Hepatocyte (in vitro differentiated cells): ENCODE results near the gene ABHD1. TPM values are rescaled to one million over a fixed set of nuclear protein-coding genes. Genes with fewer than 3 reads are reported as not detected.

Experiments used
- DNase-seq: peaks from one replicate; pipeline ENCODE4 v3.0.0-alpha.2; 2016; ENCODE audit warnings: low spot score
- H2AFZ ChIP-seq: fragments of 200-600 bp; sonication (generic); 2 replicates; pipeline ENCODE4 v1.6.0; 2016; ENCODE audit warnings: antibody characterized with exemption, mild to moderate bottlenecking
- H3K27ac ChIP-seq: fragments of 200-600 bp; sonication (generic); 2 replicates; pipeline ENCODE4 v1.5.1; 2016; ENCODE audit warnings: mild to moderate bottlenecking
- H3K27me3 ChIP-seq: fragments of 200-600 bp; sonication (generic); 2 replicates; pipeline ENCODE4 v1.6.1; 2016
- H3K36me3 ChIP-seq: fragments of 200-600 bp; sonication (generic); replicated peaks from 2 replicates; pipeline ENCODE4 v1.5.1; 2016; ENCODE audit warnings: low read depth; ENCODE audit not compliant: insufficient read depth
- H3K4me1 ChIP-seq: fragments of 200-600 bp; sonication (generic); 2 replicates; pipeline ENCODE4 v1.5.1; 2016; ENCODE audit warnings: mild to moderate bottlenecking, moderate library complexity; ENCODE audit not compliant: insufficient read depth
- H3K4me2 ChIP-seq: fragments of 200-600 bp; sonication (generic); 2 replicates; pipeline ENCODE4 v1.6.0; 2016
- H3K4me3 ChIP-seq: fragments of 200-600 bp; sonication (generic); 2 replicates; pipeline ENCODE4 v1.5.1; 2016; ENCODE audit warnings: mild to moderate bottlenecking
- H3K79me2 ChIP-seq: fragments of 200-600 bp; sonication (generic); 2 replicates; pipeline ENCODE4 v1.6.0; 2017; ENCODE audit warnings: mild to moderate bottlenecking
- H3K9me2 ChIP-seq: fragments of 200-600 bp; sonication (generic); replicated peaks from 2 replicates; pipeline ENCODE4 v1.6.0; 2017; ENCODE audit warnings: mild to moderate bottlenecking; ENCODE audit not compliant: insufficient read depth
- H3K9me3 ChIP-seq: fragments of 200-600 bp; sonication (generic); 2 replicates; pipeline ENCODE4 v1.5.1; 2016; ENCODE audit warnings: low read depth, mild to moderate bottlenecking
- H4K20me1 ChIP-seq: fragments of 200-600 bp; sonication (generic); 2 replicates; pipeline ENCODE4 v1.6.0; 2016; ENCODE audit warnings: mild to moderate bottlenecking; ENCODE audit not compliant: insufficient read depth, poor library complexity, severe bottlenecking
- EZH2 ChIP-seq: fragments of 200-600 bp; sonication (generic); IDR thresholded peaks from 2 replicates; pipeline ENCODE4 v1.6.1; 2016; ENCODE audit warnings: antibody characterized with exemption, mild to moderate bottlenecking, borderline replicate concordance
- EZH2phosphoT487 ChIP-seq: fragments of 200-600 bp; sonication (generic); IDR thresholded peaks from one replicate; pipeline ENCODE4 v1.6.1; 2018; ENCODE audit warnings: antibody characterized with exemption, mild to moderate bottlenecking, low read depth, moderate library complexity; ENCODE audit not compliant: unreplicated experiment, severe bottlenecking
- WGBS: methylation state at CpG from one replicate; pipeline ENCODE4 v1.1.6; 2016; ENCODE audit warnings: low lambda C conversion rate; ENCODE audit errors: missing lambda C conversion rate; 5-methylcytosine and 5-hydroxymethylcytosine counted together
- polyA plus RNA-seq: library from polyadenylated mRNA; unstranded; fragments of >200 nt; fragmentation: Nextera tagmentation; extraction: Ambion mirVana; gene quantifications from 2 replicates; pipeline ENCODE4 v1.2.1, GENCODE V29; 2016
- total RNA-seq: library from RNA; depleted of rRNA; stranded (reverse); fragments of >200 nt; gene quantifications from 2 replicates; pipeline ENCODE4 v1.2.3, GENCODE V29; 2014
- TF ChIP-seq, protein P1 (sequence below): fragments of 200-600 bp; sonication (generic); IDR thresholded peaks from 2 replicates; pipeline ENCODE4 v1.5.1; 2016; ENCODE audit warnings: antibody characterized with exemption, mild to moderate bottlenecking; ENCODE audit not compliant: poor library complexity

The ABHD1 gene
- total and polyA plus RNA-seq, 2 experiments from 2014 or later: 0.03 to 0.58 TPM

DNA sequence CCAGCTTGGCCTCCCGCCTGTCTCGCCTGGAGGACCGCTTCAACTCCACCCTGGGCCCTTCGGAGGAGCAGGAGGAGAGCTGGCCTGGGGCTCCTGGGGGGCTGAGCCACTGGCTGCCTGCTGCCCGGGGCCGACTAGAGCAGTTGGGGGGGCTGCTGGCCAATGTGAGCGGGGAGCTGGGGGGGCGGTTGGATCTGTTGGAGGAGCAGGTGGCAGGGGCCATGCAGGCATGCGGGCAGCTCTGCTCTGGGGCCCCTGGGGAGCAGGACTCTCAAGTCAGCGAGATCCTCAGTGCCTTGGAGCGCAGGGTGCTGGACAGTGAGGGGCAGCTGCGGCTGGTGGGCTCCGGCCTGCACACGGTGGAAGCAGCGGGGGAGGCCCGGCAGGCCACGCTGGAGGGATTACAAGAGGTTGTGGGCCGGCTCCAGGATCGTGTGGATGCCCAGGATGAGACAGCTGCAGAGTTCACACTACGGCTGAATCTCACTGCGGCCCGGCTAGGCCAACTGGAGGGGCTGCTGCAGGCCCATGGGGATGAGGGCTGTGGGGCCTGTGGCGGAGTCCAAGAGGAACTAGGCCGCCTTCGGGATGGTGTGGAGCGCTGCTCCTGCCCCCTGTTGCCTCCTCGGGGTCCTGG is 40.7 kb upstream of the ABHD1 start:
- DNase-seq: no peak
- Histone ChIP-seq H3K9me3 (no peaks in the 10 kb centered on the region), H3K9me2 (no peaks in the 10 kb centered on the region), H2AFZ (no peak overlapping the region), H3K36me3 (no peaks in the 10 kb centered on the region), H3K27me3 (no peaks in the 10 kb centered on the region), H3K4me1 (peaks cover 21% of the 10 kb centered on the region), H4K20me1 (peaks cover 3% of the 10 kb centered on the region), H3K79me2 (peaks cover 21% of the 10 kb centered on the region), H3K4me2 (no peak overlapping the region), H3K4me3 (no peak overlapping the region), H3K27ac (no peak overlapping the region)
- WGBS: 87% methylated on average over 18 of the region's 27 CpGs
- TF ChIP-seq, protein P1, sequence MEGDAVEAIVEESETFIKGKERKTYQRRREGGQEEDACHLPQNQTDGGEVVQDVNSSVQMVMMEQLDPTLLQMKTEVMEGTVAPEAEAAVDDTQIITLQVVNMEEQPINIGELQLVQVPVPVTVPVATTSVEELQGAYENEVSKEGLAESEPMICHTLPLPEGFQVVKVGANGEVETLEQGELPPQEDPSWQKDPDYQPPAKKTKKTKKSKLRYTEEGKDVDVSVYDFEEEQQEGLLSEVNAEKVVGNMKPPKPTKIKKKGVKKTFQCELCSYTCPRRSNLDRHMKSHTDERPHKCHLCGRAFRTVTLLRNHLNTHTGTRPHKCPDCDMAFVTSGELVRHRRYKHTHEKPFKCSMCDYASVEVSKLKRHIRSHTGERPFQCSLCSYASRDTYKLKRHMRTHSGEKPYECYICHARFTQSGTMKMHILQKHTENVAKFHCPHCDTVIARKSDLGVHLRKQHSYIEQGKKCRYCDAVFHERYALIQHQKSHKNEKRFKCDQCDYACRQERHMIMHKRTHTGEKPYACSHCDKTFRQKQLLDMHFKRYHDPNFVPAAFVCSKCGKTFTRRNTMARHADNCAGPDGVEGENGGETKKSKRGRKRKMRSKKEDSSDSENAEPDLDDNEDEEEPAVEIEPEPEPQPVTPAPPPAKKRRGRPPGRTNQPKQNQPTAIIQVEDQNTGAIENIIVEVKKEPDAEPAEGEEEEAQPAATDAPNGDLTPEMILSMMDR: no peak
- TF ChIP-seq EZH2phosphoT487 (no peak), EZH2 (no peak)

DNA sequence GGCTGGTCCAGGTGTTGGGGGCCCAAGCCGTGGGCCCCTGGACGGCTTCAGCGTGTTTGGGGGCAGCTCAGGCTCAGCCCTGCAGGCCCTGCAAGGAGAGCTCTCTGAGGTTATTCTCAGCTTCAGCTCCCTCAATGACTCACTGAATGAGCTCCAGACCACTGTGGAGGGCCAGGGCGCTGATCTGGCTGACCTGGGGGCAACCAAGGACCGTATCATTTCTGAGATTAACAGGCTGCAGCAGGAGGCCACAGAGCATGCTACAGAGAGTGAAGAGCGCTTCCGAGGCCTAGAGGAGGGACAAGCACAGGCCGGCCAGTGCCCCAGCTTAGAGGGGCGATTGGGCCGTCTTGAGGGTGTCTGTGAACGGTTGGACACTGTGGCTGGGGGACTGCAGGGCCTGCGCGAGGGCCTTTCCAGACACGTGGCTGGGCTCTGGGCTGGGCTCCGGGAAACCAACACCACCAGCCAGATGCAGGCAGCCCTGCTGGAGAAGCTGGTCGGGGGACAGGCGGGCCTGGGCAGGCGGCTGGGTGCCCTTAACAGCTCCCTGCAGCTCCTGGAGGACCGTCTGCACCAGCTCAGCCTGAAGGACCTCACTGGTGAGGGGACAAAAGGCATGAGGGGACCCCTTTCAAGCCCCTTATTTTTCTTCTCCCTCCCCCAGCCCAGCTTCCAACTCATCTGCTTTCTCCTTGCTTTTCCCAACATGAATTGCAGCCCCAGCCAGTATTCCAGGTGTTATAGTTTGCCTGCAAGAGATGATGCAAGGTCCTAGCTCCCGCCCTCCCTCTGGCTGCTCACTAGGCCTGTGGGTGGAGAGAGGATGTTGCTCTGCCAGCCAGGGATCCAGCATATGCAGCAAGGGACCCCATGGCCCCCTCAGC is 40.0 kb upstream of the ABHD1 start:
- TF ChIP-seq EZH2 (no peak), EZH2phosphoT487 (no peak)
- TF ChIP-seq, protein P1: no peak
- no peak overlapping the region for H3K27ac ChIP-seq
- H4K20me1 ChIP-seq: peaks cover 3% of the 10 kb centered on the region
- no peak for DNase-seq
- H2AFZ ChIP-seq: no peak overlapping the region
- no peak overlapping the region for H3K4me2 ChIP-seq
- no peaks in the 10 kb centered on the region for H3K9me2 ChIP-seq
- H3K36me3 ChIP-seq: no peaks in the 10 kb centered on the region
- H3K4me3 ChIP-seq: no peak overlapping the region
- WGBS: 87% methylated on average over 19 of the region's 20 CpGs
- peaks cover 18% of the 10 kb centered on the region for H3K4me1 ChIP-seq
- H3K79me2 ChIP-seq: peaks cover 19% of the 10 kb centered on the region
- H3K9me3 ChIP-seq: no peaks in the 10 kb centered on the region
- H3K27me3 ChIP-seq: no peaks in the 10 kb centered on the region

DNA sequence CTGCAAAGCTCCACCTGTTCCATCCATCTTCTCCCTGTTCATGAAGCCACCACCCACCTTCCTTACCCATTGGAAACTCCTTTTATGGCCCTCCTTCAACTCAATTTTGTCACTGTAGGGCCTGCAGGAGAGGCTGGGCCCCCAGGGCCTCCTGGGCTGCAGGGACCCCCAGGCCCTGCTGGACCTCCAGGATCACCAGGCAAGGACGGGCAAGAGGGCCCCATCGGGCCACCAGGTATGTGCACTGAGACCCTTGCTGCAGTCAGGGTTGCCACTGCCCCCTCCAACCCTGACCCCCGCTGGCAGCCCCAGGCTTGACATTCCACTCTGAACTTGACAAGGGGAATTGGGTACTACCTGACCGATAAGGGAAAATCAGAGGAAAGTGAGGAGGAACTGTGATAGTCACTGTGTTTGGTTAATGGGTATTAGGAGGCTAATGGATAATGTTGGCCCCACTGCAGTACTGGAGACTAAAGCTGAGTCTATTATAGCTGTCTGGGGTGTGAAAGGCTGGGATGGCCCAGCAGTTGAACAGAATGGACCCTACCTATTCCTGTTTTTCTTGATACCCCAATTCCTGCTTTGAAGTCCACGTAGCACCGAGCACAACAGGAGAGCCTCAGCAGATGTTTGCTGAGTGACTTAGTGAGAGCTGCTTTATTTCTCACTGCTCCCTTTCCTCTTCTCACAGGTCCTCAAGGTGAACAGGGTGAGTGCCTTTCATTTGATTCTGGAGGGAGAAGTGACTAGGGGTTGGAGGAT is 39.1 kb upstream of the ABHD1 start:
- Histone ChIP-seq H3K27ac (no peak overlapping the region), H3K4me1 (peaks cover 18% of the 10 kb centered on the region), H3K79me2 (peaks cover 11% of the 10 kb centered on the region), H3K9me3 (no peaks in the 10 kb centered on the region), H3K27me3 (no peaks in the 10 kb centered on the region), H3K4me2 (no peak overlapping the region), H3K4me3 (no peak overlapping the region), H3K9me2 (no peaks in the 10 kb centered on the region), H4K20me1 (peaks cover 3% of the 10 kb centered on the region), H3K36me3 (no peaks in the 10 kb centered on the region), H2AFZ (no peak overlapping the region)
- WGBS: 81% methylated on average over 6 of the region's 6 CpGs
- TF ChIP-seq, protein P1: no peak
- no peak for TF ChIP-seq EZH2
- no peak for TF ChIP-seq EZH2phosphoT487
- no peak for DNase-seq
